A673 (cell line): ENCODE measurements around the gene CLSTN2. TPM values are rescaled to one million over a fixed set of nuclear protein-coding genes. Genes with fewer than 3 reads are reported as not detected.

ENCODE experiments used
- BruUV-seq: library from RNA; stranded (reverse); fragments of 400-500 nt; replicated peaks from 2 replicates; lab custom pipeline; 2021; lab: Mats Ljungman, UMichigan
- CTCF ChIA-PET: fragments of 300-600 bp; sonication (Branson Sonifier 250); formaldehyde crosslinking; loops from one replicate; lab custom pipeline; 2022; ENCODE audit warnings: antibody characterized with exemption; lab: Charles Lee
- POLR2A ChIA-PET: fragments of 300-600 bp; sonication (Branson Sonifier 250); formaldehyde crosslinking; loops from one replicate; lab custom pipeline; 2022; ENCODE audit warnings: antibody characterized with exemption; ENCODE audit not compliant: low non-redundant PET; lab: Charles Lee
- DNase-seq: peaks from one replicate; pipeline ENCODE4 v3.0.0-alpha.2; 2015; ENCODE audit warnings: low spot score
- H3K27ac ChIP-seq: fragments of 200-600 bp; sonication (generic); 2 replicates; pipeline ENCODE4 v1.5.1; 2016; ENCODE audit warnings: mixed run types, low read depth, mild to moderate bottlenecking, mixed read lengths, antibody characterized with exemption, low read length; ENCODE audit not compliant: poor library complexity, severe bottlenecking
- H3K27me3 ChIP-seq: fragments of 200-600 bp; sonication (generic); replicated peaks from 2 replicates; pipeline ENCODE4 v1.6.1; 2017; ENCODE audit warnings: mixed run types, low read depth, mild to moderate bottlenecking, mixed read lengths, antibody characterized with exemption, low read length; ENCODE audit not compliant: insufficient read depth, poor library complexity
- H3K36me3 ChIP-seq: fragments of 200-600 bp; sonication (generic); 2 replicates; pipeline ENCODE4 v1.6.1; 2016; ENCODE audit warnings: mixed run types, mild to moderate bottlenecking, mixed read lengths, antibody characterized with exemption, low read length; ENCODE audit not compliant: insufficient read depth, poor library complexity, severe bottlenecking
- H3K4me1 ChIP-seq: fragments of 200-600 bp; sonication (generic); 2 replicates; pipeline ENCODE4 v1.6.1; 2017; ENCODE audit warnings: mixed run types, mild to moderate bottlenecking, mixed read lengths, antibody characterized with exemption, low read length; ENCODE audit not compliant: insufficient read depth, poor library complexity, severe bottlenecking
- H3K4me3 ChIP-seq: fragments of 200-600 bp; sonication (generic); 2 replicates; pipeline ENCODE4 v1.5.1; 2016; ENCODE audit warnings: low read depth, mixed run types, mild to moderate bottlenecking, mixed read lengths, low read length; ENCODE audit not compliant: poor library complexity, severe bottlenecking
- H3K9me3 ChIP-seq: fragments of 200-600 bp; sonication (generic); 2 replicates; pipeline ENCODE4 v1.6.1; 2016; ENCODE audit warnings: mixed run types, low read depth, mild to moderate bottlenecking, mixed read lengths, antibody characterized with exemption, low read length; ENCODE audit not compliant: poor library complexity, severe bottlenecking
- EZH2 ChIP-seq: fragments of 200-600 bp; sonication (generic); IDR thresholded peaks from 2 replicates; pipeline ENCODE4 v1.6.1; 2017; ENCODE audit warnings: borderline replicate concordance, low read depth, mild to moderate bottlenecking, mixed read lengths, antibody characterized with exemption, low read length; ENCODE audit not compliant: poor library complexity, severe bottlenecking
- intact Hi-C: fragments of 100-400 bp; cut with micrococcal nuclease; formaldehyde crosslinking; loops from one replicate; pipeline ENCODE4 v1.10.0; 2022; ENCODE audit not compliant: unreplicated experiment
- total RNA-seq: library from RNA; stranded (reverse); gene quantifications from 2 replicates; pipeline ENCODE4 v1.2.3, GENCODE V29; 2021
- TF ChIP-seq, protein P1 (sequence below): fragments of 300-800, 200-600 bp; sonication (generic); conservative IDR thresholded peaks from 2 replicates; pipeline ENCODE4 v1.5.1; 2017; ENCODE audit warnings: low read depth, mild to moderate bottlenecking, antibody characterized with exemption, low read length, moderate library complexity, mixed read lengths

CLSTN2 gene
- total RNA-seq, 1 experiment from 2014 or later = 50.7 TPM

DNA sequence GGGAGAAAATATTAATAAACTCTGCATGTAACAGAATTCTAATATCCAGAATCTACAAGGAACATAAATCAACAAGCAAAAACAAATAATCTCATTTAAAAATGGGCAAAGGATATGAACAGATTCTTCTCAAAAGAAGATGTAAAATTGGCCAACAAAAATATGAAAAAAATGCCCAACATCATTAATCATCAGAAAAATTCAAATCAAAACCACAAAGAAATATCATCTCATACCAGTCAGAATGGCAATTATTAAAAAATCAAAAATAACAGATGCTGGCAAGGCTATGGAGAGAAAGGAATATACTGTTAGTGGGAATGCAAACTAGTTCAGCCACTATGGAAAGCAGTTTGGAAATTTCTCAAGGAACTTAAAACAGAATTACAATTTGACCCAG is 592.2 kb downstream of the CLSTN2 start:
- no peaks in the 10 kb centered on the region for H3K4me1 ChIP-seq
- no peaks in the 10 kb centered on the region for H3K9me3 ChIP-seq
- intact Hi-C loops = no loop called here
- H3K36me3 ChIP-seq = no peaks in the 10 kb centered on the region
- CTCF ChIA-PET = no interaction called here
- POLR2A ChIA-PET = no interaction called here
- TF ChIP-seq EZH2 = no peak
- TF ChIP-seq, protein P1, sequence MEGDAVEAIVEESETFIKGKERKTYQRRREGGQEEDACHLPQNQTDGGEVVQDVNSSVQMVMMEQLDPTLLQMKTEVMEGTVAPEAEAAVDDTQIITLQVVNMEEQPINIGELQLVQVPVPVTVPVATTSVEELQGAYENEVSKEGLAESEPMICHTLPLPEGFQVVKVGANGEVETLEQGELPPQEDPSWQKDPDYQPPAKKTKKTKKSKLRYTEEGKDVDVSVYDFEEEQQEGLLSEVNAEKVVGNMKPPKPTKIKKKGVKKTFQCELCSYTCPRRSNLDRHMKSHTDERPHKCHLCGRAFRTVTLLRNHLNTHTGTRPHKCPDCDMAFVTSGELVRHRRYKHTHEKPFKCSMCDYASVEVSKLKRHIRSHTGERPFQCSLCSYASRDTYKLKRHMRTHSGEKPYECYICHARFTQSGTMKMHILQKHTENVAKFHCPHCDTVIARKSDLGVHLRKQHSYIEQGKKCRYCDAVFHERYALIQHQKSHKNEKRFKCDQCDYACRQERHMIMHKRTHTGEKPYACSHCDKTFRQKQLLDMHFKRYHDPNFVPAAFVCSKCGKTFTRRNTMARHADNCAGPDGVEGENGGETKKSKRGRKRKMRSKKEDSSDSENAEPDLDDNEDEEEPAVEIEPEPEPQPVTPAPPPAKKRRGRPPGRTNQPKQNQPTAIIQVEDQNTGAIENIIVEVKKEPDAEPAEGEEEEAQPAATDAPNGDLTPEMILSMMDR = no peak
- H3K27me3 ChIP-seq = no peaks in the 10 kb centered on the region
- no peak overlapping the region for H3K27ac ChIP-seq
- no TSS peak for BruUV-seq
- no peak overlapping the region for H3K4me3 ChIP-seq
- no peak for DNase-seq

DNA sequence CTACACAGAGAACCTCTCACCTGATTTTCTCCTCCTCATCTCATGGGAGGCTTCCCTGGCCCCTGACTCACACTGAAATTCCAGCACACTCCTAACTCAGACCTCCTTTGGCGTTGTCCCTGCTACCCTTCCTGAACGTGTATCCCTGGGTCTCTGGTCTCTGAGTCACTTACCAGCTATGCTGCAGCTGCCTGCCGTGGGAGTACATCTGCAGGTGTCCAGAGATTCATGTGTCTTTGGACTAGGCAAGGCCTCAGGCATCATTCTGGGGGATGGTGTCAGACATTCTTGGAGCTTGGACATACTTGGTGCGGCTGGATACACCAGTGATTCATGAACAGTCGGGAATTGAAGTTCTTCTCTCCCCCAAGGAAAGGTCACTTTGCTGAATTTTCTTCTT is 594.1 kb downstream of the CLSTN2 start:
- H3K4me1 ChIP-seq = no peaks in the 10 kb centered on the region
- peak; percentile 21 for DNase-seq
- H3K27me3 ChIP-seq = no peaks in the 10 kb centered on the region
- CTCF ChIA-PET = no interaction called here
- no peaks in the 10 kb centered on the region for H3K36me3 ChIP-seq
- no peak overlapping the region for H3K27ac ChIP-seq
- no peak for TF ChIP-seq EZH2
- TF ChIP-seq, protein P1 = no peak
- no peaks in the 10 kb centered on the region for H3K9me3 ChIP-seq
- POLR2A ChIA-PET = no interaction called here
- intact Hi-C loops = no loop called here
- no TSS peak for BruUV-seq
- H3K4me3 ChIP-seq = no peak overlapping the region

DNA sequence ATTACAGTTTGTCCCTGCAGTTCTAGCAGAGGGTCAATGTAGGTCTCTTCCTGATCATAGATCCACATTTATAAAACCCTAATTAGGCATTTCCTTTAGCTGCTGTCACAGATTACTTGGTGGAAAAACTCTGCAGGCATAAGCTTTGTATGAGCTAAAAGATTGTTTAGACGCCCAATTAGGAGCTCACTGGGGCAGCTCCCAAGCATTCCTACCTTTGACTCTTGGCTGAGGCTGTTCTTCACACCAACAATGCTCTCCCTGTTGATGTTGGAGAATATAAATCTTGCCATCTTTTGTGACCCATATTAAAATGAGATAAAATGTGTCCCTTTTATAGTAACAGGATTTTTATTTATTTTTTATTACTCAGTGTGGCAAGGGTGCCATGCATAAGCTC is 594.6 kb downstream of the CLSTN2 start:
- no peaks in the 10 kb centered on the region for H3K36me3 ChIP-seq
- intact Hi-C loops = no loop called here
- H3K27me3 ChIP-seq = no peaks in the 10 kb centered on the region
- POLR2A ChIA-PET = no interaction called here
- TF ChIP-seq, protein P1 = no peak
- no peak for TF ChIP-seq EZH2
- H3K4me3 ChIP-seq = no peak overlapping the region
- H3K27ac ChIP-seq = no peak overlapping the region
- H3K9me3 ChIP-seq = no peaks in the 10 kb centered on the region
- CTCF ChIA-PET = no interaction called here
- H3K4me1 ChIP-seq = no peaks in the 10 kb centered on the region
- no TSS peak for BruUV-seq
- DNase-seq = peak; percentile 31
